HG02759 (cell line): ENCODE measurements around the gene PFKFB3.
"Not testable (repeated sequence)": the region's sequence is repeated elsewhere in the genome, so short reads cannot be mapped to it uniquely, and the experiment has no call there.

Source experiments
- ATAC-seq: cut with Tn5 transposase; IDR thresholded peaks from one replicate; pipeline ENCODE4 v1.9.1; 2021; ENCODE audit warnings: mild to moderate bottlenecking, moderate library complexity; ENCODE audit not compliant: unreplicated experiment

The PFKFB3 gene

GRCh38 chr10:6177880-6178281 is 24.9 kb upstream of the PFKFB3 start:
- ATAC-seq = no peak

- ATAC-seq = no peak
These were observed 24.2 kb upstream of the PFKFB3 start for GRCh38 chr10:6178581-6178980.

DNA sequence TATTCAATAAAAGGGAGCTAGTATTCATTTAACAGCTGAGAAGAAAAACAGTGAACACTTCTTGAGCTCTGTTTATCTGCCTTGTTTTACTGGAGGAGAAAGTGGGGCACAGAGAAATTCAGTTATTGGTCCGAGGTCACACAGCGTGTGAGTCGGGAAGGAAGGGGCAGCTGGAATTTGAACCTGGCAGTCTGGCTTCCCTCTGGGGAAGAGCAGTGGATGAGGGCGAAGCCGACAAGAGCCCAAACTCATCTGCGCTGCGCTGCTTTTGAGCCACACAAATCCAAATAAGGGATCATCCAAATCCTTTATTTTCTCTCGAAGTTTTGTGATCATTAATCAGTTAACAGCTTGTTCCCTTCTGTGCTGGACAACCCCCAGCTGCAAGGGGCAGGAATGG is 23.7 kb upstream of the PFKFB3 start:
- ATAC-seq = no peak

- no peak for ATAC-seq
These were observed 22.1 kb upstream of the PFKFB3 start for GRCh38 chr10:6180480-6181110.

DNA sequence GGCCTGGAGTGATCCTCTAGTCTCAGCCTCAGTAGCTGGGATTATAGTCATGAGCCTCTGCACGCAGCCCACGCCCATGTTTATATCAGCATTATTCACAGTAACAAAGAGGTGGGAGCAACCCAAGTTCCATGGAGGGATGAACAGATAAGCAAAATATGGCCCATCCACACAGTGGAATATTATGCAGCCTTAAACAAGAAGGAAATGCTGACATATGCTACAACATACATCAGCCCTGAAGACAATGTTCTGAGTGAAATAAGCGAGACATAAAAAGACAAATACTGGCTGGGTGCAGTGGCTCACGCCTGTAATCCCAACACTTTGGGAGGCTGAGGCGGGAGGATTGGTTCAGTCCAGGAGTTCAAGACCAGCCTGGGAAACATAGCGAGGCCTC is 21.5 kb upstream of the PFKFB3 start:
- ATAC-seq = no peak

DNA sequence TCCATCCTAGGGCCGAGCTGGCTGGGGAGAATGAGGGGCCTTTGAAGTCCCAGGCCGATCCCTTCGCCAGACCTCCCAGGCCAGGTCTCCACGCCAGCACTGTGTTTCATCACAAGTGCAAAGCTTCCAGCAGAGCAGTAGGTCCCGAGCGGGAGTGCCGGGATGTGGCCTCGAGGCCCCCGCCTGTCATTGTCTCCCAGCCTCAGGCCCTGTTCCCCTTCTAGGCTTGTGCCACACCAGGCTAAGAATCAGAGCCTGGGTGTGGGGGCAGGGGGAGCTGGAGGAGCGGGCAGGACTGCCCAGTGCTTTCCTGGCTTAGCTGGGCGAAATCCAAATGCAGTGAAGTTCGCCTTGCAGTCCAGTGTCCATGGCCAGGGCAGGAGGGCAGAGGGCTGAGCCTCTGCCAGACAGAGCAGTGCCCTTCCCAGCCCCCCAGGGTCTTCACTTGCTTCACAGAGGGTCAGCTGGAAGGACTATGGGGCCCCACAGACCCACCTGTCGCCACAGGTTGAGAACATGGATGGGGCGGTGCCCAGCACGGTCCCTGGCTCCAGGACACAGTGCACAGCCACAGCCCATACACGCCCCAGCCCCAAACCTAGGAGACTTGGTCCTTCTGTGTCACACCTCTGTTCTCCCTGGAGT is 20.2 kb upstream of the PFKFB3 start:
- ATAC-seq = no peak

DNA sequence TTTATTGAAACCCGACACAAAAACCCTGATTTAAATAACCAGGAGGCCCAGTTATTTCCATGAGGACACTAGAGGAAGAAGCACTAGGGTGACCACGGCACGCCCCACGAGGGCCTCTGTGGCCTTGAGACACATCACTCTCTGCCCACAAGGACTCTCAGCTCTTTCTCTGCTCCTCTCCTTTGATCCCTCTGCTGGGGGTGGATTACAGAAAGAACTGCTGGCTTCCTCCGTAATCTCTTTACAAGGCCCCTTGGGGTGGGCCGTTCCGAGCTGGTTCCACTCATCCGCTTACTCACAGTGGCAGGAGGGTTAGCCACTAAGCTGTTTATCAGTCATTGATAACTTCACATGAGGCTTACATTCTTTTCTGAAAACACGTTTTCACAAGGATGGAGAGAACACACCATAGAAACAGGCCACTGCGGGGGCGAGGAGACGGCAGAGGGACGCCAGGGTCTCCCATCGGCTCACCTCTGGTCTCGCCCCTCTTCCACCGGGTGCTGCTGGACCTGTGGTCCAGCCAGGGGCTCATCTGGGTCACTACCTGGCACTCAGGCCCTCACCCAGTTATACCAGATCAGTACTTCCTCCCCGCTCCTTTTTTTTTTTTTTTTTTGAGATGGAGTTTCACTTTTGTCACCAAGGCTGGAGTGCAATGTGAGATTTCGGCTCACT is 17.6 kb upstream of the PFKFB3 start:
- no peak for ATAC-seq

GRCh38 chr10:6186894-6187256 is 15.9 kb upstream of the PFKFB3 start:
- ATAC-seq = no peak

GRCh38 chr10:6187278-6187677 is 15.5 kb upstream of the PFKFB3 start:
- no peak for ATAC-seq

GRCh38 chr10:6190033-6190432 is 12.7 kb upstream of the PFKFB3 start:
- not testable (repeated sequence) for ATAC-seq

DNA sequence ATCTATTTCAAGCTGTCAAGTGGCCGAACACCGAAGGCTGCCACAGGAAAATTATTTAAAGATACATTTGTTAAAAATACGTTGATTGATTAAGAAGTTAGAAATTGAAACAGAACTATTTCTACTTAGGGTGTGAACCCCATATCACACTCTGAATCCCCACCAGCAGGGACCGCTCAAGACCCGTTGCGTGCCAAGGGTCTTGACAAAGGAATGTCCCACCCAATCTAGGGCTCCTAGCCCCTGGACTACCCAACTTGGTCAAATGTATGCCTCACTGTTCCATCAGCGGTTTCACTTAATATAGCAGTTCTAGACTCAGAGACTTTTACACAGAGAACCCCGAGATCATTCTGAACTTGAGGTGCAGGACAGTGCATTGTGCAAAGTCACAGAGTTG is 11.6 kb upstream of the PFKFB3 start:
- no peak for ATAC-seq

DNA sequence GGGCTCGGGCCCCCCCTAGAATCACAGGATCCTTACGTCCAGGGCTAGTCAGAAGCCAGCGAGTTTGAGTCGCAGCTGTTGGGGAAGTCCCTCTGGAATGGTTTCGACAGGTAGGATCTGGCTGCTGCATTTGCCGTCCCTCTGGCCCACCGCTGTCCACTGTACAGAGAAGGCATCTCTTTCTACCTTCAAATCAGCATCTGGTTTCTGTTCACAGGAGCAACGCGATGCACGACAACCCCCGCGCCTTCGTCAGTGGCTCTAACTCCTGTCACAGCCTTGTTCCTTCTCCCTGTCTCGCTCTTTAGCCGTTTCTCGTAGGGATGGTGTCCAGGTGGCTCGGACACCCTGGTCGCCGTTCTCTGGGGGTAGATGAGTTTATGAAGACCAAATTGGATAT is 11.2 kb upstream of the PFKFB3 start:
- no peak for ATAC-seq

DNA sequence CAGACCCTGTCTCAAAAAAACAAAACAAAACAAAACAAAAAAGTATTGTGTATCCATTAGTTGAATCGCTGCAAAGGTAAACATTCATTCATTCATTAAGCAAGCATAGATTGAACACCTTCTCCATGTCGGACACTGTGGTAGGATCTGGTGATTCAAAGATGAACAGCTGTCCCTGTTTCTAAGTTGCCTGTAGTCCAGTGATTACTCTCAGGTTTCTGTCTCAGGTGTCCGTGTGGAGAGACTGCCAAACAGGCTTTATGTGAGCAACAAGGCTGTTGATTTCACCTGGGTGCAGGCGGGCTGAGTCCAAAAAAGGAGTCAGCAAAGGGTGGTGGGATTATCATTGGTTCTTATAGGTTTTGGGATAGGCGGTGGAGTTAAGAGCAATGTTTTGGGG is 9.4 kb upstream of the PFKFB3 start:
- ATAC-seq = not testable (repeated sequence)

GRCh38 chr10:6194311-6194710 is 8.4 kb upstream of the PFKFB3 start:
- ATAC-seq = no peak

DNA sequence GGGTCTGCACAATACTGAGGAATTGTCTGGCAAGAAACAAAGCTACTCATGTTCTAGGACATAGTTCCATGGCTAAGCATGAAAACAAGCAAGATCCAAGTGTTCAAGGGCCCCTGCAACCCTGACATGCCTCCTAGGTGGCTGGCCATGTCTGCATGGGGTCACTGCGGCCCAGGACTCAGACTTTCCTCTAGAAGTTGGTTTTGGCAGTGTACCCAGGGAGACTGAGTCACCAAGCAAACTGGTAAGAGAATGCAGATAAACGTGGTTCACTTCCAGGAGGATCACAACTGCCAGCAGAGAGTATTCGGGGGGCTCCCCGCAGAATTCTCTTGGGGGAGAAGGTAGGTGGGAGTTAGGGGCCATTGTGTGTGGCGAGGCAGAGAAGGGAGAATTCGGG is 7.4 kb upstream of the PFKFB3 start:
- no peak for ATAC-seq

DNA sequence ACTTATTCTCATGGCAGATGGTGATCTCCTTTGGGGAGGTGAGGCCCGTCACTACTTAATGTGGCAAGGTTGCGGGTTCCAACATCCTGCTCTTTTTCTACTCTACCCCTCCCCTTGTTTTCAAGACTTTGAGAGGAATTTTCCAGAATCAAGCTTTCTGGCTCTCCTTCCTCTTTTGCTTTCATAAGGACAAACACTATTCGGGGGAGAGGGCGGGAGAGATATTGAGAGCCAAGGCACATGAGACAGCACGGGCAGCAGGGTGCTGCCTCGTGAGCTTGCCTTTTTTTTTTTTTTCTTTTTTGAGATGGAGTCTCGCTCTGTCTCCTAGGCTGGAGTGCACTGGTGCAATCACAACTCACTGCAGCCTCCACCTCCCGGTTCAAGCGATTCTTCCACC is 6.9 kb upstream of the PFKFB3 start:
- ATAC-seq = no peak

DNA sequence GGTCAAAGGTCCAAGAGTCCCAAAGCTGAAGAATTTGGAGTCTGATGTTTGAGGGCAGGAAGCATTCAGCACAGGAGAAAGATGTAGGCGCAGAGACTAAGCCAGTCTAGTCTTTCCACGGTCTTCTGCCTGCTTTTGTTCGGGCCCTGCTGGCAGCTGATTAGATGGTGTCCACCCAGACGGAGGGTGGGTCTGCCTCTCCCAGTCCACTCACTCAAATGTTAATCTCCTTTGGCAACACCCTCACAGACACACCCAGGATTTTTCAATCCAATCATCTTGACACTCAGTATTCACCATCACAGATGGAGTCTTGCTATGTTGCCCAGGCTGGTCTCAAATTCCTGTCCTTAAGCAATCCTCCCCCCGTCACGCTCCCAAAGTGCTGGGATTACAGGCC is 6.2 kb upstream of the PFKFB3 start:
- not testable (repeated sequence) for ATAC-seq

DNA sequence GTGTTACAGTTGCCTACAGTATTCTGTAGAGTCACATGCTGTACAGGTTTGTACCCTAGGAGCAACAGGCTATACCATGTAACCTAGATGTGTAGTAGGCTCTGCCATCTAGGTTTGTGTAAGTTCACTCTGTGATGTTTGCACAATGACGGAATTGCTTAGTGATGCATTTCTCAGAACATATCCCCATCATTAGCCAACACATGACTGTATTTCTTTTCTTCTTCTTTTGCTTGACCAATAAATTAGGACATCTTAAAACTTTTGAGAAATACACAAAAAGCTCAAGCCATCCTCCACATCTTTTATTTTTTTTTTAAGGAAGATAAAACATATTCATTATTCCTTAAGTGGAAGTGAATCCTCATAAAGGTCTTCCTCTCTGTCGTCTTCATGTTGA is 5.4 kb upstream of the PFKFB3 start:
- ATAC-seq = no peak

GRCh38 chr10:6198171-6198570 is 4.6 kb upstream of the PFKFB3 start:
- ATAC-seq = no peak

DNA sequence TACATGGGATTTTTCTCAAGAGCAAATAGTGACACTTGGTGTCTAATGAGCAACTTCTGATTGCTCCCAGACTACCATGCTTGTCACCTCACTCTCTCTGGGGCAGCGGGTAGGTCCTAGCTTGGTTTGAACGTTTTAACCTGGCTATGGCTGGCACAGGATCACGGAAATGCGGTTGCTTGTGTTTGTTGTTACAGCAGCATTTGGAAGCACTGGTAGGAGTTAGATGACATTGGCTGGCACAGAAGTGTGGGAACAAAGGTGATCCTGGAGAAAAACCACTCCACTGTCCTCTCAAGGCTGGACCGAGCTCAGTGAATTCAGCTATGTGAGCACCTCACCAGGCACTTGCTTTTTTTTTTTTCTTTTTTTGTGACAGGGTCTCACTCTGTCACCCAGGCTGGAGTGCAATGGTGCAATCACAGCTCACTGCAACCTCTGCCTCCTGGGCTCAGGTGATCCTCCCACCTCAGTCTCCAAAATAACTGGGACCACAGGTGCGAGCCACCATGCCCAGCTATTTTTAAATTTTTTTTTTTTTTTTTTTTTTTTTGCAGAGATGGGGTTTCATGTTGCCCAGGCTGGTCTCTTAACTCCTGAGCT is 3.5 kb upstream of the PFKFB3 start:
- no peak for ATAC-seq

DNA sequence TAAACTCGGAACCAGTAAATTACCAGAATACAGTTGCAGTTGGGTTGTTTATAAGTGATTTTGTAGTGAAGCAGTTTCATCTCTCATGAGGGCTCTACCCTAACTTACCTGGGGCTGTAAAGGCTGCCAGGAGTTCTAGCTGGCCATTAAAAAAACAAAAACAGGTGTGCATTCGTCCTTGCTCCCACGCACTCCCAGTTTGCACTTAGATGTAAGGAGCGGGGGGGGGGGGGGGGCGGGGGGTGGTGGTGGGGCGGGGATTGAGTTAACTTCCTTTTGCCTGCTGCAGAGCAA is 2.3 kb upstream of the PFKFB3 start:
- no peak for ATAC-seq

GRCh38 chr10:6200734-6201515 is 1.8 kb upstream of the PFKFB3 start:
- no peak for ATAC-seq
